Measurements from ENCODE around the gene DPP6. TPM values are rescaled to one million over a fixed set of nuclear protein-coding genes. Genes with fewer than 3 reads are reported as not detected.
A peak's percentile ranks its signal among the peaks of the same experiment; 100 is the strongest.
"Not testable (repeated sequence)": the region's sequence is repeated elsewhere in the genome, so short reads cannot be mapped to it uniquely, and the experiment has no call there.

The DPP6 gene
- total and polyA plus RNA-seq, 9 of the 15 experiments (the other 6 are each of a cell fraction or from before 2014, with no cell fraction given) = not detected

DNA sequence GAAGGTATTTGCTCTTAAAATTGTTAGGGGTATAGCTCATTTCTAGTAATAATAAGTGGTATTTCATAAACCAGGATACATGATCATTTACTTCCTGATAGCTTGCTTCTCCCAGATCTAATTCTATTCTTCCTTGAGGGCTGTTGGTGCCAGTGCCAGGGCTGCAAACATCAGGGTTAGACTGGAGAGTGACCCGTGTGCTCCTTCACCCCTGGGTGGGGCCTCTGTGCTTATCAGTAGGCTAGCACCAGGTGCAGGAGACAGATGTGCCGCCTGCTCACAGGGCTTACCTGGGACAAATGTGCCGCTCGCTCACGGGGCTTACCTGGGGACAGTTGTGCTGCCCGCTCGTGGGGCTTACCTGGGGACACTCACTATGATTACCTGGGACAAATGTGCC lies 71.2 kb downstream of the DPP6 start:
- ATAC-seq; intact Hi-C loops (cut with micrococcal nuclease); H3K9me3 ChIP-seq (replicated peaks; ENCODE audit: control insufficient read depth, insufficient read depth, low read depth, low read length); DNase-seq (ENCODE audit: extremely low read depth in 1 of 4, low spot score in 3 of 4); H3K79me2 ChIP-seq (ENCODE audit: control insufficient read depth, insufficient read depth, low read length); H3K4me1 ChIP-seq (replicated peaks in 1 of 2; ENCODE audit: control insufficient read depth in 2 of 2, insufficient read depth in 2 of 2, low read length in 2 of 2); BruUV-seq (replicated peaks); H3K27ac ChIP-seq (ENCODE audit: extremely low read depth, low read depth, low read length); CTCF ChIA-PET (ENCODE audit: low intra/inter-chr PET ratio); H3K27me3 ChIP-seq (ENCODE audit: control insufficient read depth in 2 of 2, insufficient read depth in 2 of 2, low read length in 2 of 2); H3K9ac ChIP-seq (ENCODE audit: insufficient read depth in 1 of 2, low read depth in 2 of 2, low read length in 2 of 2); H3K36me3 ChIP-seq (ENCODE audit: control insufficient read depth, insufficient read depth, low read length); H3K4me3 ChIP-seq; H3K9me1 ChIP-seq (ENCODE audit: control insufficient read depth, insufficient read depth, low read length); POLR2A ChIA-PET; in situ Hi-C loops (cut with MboI); H4K20me1 ChIP-seq (replicated peaks; ENCODE audit: control insufficient read depth, insufficient read depth, low read length); FAIRE-seq; H3K4me2 ChIP-seq (ENCODE audit: insufficient read depth, low read length); H2AFZ ChIP-seq (ENCODE audit: low read depth, low read length): not testable (repeated sequence)
- WGBS (ENCODE audit: insufficient coverage, low coverage, missing lambda C conversion rate) = 0% methylated on average over 5 of the region's 7 CpGs

DNA sequence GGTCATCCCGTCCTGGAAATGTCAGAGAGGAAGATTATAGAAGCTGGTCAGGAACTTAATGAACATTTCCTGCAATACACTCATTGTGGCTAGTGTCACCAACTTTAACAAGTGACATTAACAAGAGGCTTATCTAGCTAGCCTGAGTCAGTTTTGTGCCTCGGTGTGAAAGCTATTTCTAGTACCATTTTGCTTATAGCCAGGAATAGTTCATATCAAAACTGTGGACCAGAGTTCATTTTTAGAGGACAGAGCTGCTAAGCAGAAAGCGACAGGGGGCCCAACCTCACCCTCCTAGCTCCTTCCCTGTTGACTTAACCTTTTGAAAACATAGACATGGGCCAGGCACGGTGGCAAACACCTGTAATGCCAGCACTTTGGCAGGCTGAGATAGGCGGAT lies 76.9 kb downstream of the DPP6 start:
- H3K4me3 ChIP-seq; H2AFZ ChIP-seq (ENCODE audit: low read depth, low read length); DNase-seq (ENCODE audit: extremely low read depth in 1 of 4, low spot score in 3 of 4); H4K20me1 ChIP-seq (replicated peaks; ENCODE audit: control insufficient read depth, insufficient read depth, low read length); POLR2A ChIA-PET; H3K79me2 ChIP-seq (ENCODE audit: control insufficient read depth, insufficient read depth, low read length); H3K9me1 ChIP-seq (ENCODE audit: control insufficient read depth, insufficient read depth, low read length); H3K27me3 ChIP-seq (ENCODE audit: control insufficient read depth in 2 of 2, insufficient read depth in 2 of 2, low read length in 2 of 2); H3K4me2 ChIP-seq (ENCODE audit: insufficient read depth, low read length); in situ Hi-C loops (cut with MboI); H3K9me3 ChIP-seq (replicated peaks; ENCODE audit: control insufficient read depth, insufficient read depth, low read depth, low read length); H3K4me1 ChIP-seq (replicated peaks in 1 of 2; ENCODE audit: control insufficient read depth in 2 of 2, insufficient read depth in 2 of 2, low read length in 2 of 2); CTCF ChIA-PET (ENCODE audit: low intra/inter-chr PET ratio); H3K27ac ChIP-seq (ENCODE audit: extremely low read depth, low read depth, low read length); BruUV-seq (replicated peaks); H3K36me3 ChIP-seq (ENCODE audit: control insufficient read depth, insufficient read depth, low read length); ATAC-seq; intact Hi-C loops (cut with micrococcal nuclease); H3K9ac ChIP-seq (ENCODE audit: insufficient read depth in 1 of 2, low read depth in 2 of 2, low read length in 2 of 2): not testable (repeated sequence)
- peak; percentile 61 for FAIRE-seq
- WGBS (ENCODE audit: insufficient coverage, low coverage, missing lambda C conversion rate) = 0% methylated on average over 5 of the region's 5 CpGs

DNA sequence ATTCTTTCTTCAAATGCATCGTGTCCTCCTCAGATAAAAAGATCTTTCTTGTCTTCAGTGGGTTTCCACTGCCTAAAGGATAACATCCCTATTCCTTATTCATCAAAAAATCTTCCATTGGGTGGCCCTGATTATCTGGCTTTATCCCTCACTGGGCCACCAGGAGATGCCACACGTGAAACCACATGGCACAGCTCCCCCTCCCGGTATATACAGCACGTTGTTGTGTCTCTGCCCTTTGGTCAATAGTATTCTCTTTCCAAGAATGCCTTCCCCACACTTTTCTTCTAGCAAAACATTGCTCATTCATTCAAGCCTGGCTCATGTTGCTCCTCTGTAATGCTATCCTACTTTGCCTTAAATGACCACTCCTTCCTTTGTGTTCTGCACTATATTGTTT lies 80.4 kb downstream of the DPP6 start:
- H4K20me1 ChIP-seq (replicated peaks; ENCODE audit: control insufficient read depth, insufficient read depth, low read length); H3K9me1 ChIP-seq (ENCODE audit: control insufficient read depth, insufficient read depth, low read length); H3K4me3 ChIP-seq; BruUV-seq (replicated peaks); CTCF ChIA-PET (ENCODE audit: low intra/inter-chr PET ratio); H3K27me3 ChIP-seq (ENCODE audit: control insufficient read depth in 2 of 2, insufficient read depth in 2 of 2, low read length in 2 of 2); FAIRE-seq; H3K36me3 ChIP-seq (ENCODE audit: control insufficient read depth, insufficient read depth, low read length); in situ Hi-C loops (cut with MboI); H2AFZ ChIP-seq (ENCODE audit: low read depth, low read length); DNase-seq (ENCODE audit: extremely low read depth in 1 of 4, low spot score in 3 of 4); intact Hi-C loops (cut with micrococcal nuclease); H3K27ac ChIP-seq (ENCODE audit: extremely low read depth, low read depth, low read length); H3K4me1 ChIP-seq (replicated peaks in 1 of 2; ENCODE audit: control insufficient read depth in 2 of 2, insufficient read depth in 2 of 2, low read length in 2 of 2); H3K79me2 ChIP-seq (ENCODE audit: control insufficient read depth, insufficient read depth, low read length); H3K9ac ChIP-seq (ENCODE audit: insufficient read depth in 1 of 2, low read depth in 2 of 2, low read length in 2 of 2); POLR2A ChIA-PET; H3K9me3 ChIP-seq (replicated peaks; ENCODE audit: control insufficient read depth, insufficient read depth, low read depth, low read length); H3K4me2 ChIP-seq (ENCODE audit: insufficient read depth, low read length): not testable (repeated sequence)
- peak; percentile 80 for ATAC-seq
- WGBS (ENCODE audit: insufficient coverage, low coverage, missing lambda C conversion rate) = 0% methylated on average over 1 of the region's 4 CpGs

DNA sequence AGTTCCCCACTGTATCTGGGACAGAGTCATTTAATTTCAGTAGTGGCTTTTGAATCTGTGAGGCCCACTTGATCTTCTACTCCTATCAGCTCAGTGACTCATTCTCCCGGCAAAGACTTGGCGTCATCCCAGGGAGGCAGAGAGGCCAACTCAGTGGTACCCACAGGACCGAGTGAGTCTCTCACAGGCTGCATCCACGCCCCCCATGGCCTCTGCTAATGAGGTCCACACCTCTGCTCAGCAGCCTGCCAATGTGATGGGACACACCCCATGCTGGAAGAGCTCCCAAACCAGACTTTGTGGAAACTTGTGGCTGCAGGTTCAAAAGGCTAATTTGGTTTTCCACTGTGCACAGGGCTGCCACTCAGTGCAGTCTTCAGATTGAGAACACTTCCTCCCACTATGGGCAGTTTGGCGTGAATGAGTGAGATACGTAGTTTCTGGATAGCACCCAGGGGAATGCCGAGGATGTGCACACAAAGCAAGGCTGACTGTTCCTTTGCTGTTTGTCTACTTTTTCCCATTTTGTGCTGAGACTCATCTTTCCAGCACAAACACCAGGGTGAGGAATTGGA lies 81.6 kb downstream of the DPP6 start:
- H3K9me1 ChIP-seq (ENCODE audit: control insufficient read depth, insufficient read depth, low read length); H3K9ac ChIP-seq (ENCODE audit: insufficient read depth in 1 of 2, low read depth in 2 of 2, low read length in 2 of 2); POLR2A ChIA-PET; H3K4me3 ChIP-seq; H4K20me1 ChIP-seq (replicated peaks; ENCODE audit: control insufficient read depth, insufficient read depth, low read length); H3K36me3 ChIP-seq (ENCODE audit: control insufficient read depth, insufficient read depth, low read length); DNase-seq (ENCODE audit: extremely low read depth in 1 of 4, low spot score in 3 of 4); FAIRE-seq; ATAC-seq; H3K4me1 ChIP-seq (replicated peaks in 1 of 2; ENCODE audit: control insufficient read depth in 2 of 2, insufficient read depth in 2 of 2, low read length in 2 of 2); H3K4me2 ChIP-seq (ENCODE audit: insufficient read depth, low read length); intact Hi-C loops (cut with micrococcal nuclease); H3K79me2 ChIP-seq (ENCODE audit: control insufficient read depth, insufficient read depth, low read length); in situ Hi-C loops (cut with MboI); H3K27ac ChIP-seq (ENCODE audit: extremely low read depth, low read depth, low read length); BruUV-seq (replicated peaks); H3K27me3 ChIP-seq (ENCODE audit: control insufficient read depth in 2 of 2, insufficient read depth in 2 of 2, low read length in 2 of 2); H2AFZ ChIP-seq (ENCODE audit: low read depth, low read length); CTCF ChIA-PET (ENCODE audit: low intra/inter-chr PET ratio); H3K9me3 ChIP-seq (replicated peaks; ENCODE audit: control insufficient read depth, insufficient read depth, low read depth, low read length): not testable (repeated sequence)
- WGBS (ENCODE audit: insufficient coverage, low coverage, missing lambda C conversion rate) = 3% methylated on average over 4 of the region's 7 CpGs
